ENCODE data around the gene CCNJL. TPM values are rescaled to one million over a fixed set of nuclear protein-coding genes. Genes with fewer than 3 reads are reported as not detected.

Gene CCNJL
- total and polyA plus RNA-seq, 4 donors: 0.07 to 0.84 (median 0.63) TPM

DNA sequence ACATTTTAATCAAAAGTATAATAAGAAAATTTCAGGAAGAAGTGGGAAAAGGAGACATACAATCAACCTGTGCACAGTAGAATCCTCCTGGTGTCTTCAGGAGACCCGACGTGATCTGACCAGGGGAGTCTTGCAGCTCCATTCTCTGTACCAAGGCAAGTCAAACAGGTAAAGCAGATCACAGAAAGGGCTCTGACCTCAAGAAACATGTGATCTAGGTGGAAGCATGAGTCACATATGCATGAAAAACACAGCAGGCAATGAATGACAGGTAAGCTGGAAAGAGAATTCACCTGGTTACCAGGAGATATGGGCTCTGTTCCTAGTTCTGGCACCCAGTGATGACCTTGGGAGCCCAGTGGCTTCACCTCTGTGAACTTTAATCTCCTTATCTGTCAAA lies 102.4 kb downstream of the CCNJL start:
- DNase-seq (ENCODE audit: low spot score): no peak
- no peaks in the 10 kb centered on the region for H3K4me1 ChIP-seq (ENCODE audit: control insufficient read depth in 4 of 4, insufficient read depth in 4 of 4, low read length in 3 of 4)
- WGBS: 74% methylated on average over 2 of the region's 2 CpGs

DNA sequence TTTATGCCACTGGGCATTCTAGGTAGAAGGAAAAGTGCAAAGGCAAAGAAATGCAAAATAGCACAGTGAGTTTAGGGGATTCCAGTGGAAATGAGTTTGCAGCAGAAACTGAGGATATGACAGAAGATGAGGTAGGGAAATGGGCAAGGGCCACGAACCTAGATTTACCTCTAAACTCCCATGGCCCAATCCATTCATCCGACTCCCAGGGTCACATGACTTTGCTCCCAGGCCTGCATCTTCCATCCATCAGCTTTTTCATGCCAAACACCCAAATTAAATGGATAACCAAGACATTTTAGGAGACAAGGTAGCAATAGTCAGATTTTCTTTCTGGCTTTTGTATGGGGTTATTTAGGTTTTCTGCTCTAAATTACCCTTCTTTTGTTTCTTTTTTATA lies 105.3 kb downstream of the CCNJL start:
- no peaks in the 10 kb centered on the region for H3K9me3 ChIP-seq (ENCODE audit: control insufficient read depth in 4 of 4, low read length in 3 of 4)
- H3K36me3 ChIP-seq (ENCODE audit: control insufficient read depth in 4 of 4, insufficient read depth in 3 of 4, low read depth in 1 of 4, low read length in 3 of 4): no peaks in the 10 kb centered on the region
- no peak overlapping the region for H3K27ac ChIP-seq (ENCODE audit: low read depth in 1 of 2, low read length in 2 of 2)
- DNase-seq (ENCODE audit: low spot score): no peak
- H3K9ac ChIP-seq (ENCODE audit: low read depth in 1 of 2, low read length in 2 of 2): no peak overlapping the region
- H3K27me3 ChIP-seq (ENCODE audit: control insufficient read depth in 4 of 4, insufficient read depth in 4 of 4, low read length in 3 of 4): no peaks in the 10 kb centered on the region
- TF ChIP-seq FOXA1 (IDR thresholded peaks at IDR 0.05) (no peak), TAF1 (conservative IDR thresholded peaks at IDR 0.05) (no peak)
- H3K4me3 ChIP-seq (ENCODE audit: low read depth in 1 of 3, low read length in 3 of 3): no peak overlapping the region
- WGBS: 74% methylated on average over 2 of the region's 2 CpGs
- H3K4me1 ChIP-seq (ENCODE audit: control insufficient read depth in 4 of 4, insufficient read depth in 4 of 4, low read length in 3 of 4): no peaks in the 10 kb centered on the region

More for the DNA sequence above, 102.4 kb downstream of the CCNJL start:
- H3K27me3 ChIP-seq (ENCODE audit: control insufficient read depth in 4 of 4, insufficient read depth in 4 of 4, low read length in 3 of 4): no peaks in the 10 kb centered on the region
- no peaks in the 10 kb centered on the region for H3K36me3 ChIP-seq (ENCODE audit: control insufficient read depth in 4 of 4, insufficient read depth in 3 of 4, low read depth in 1 of 4, low read length in 3 of 4)
- no peak overlapping the region for H3K9ac ChIP-seq (ENCODE audit: low read depth in 1 of 2, low read length in 2 of 2)
- no peak overlapping the region for H3K4me3 ChIP-seq (ENCODE audit: low read depth in 1 of 3, low read length in 3 of 3)
- H3K9me3 ChIP-seq (ENCODE audit: control insufficient read depth in 4 of 4, low read length in 3 of 4): no peaks in the 10 kb centered on the region
- H3K27ac ChIP-seq (ENCODE audit: low read depth in 1 of 2, low read length in 2 of 2): no peak overlapping the region
- TF ChIP-seq, protein P1, sequence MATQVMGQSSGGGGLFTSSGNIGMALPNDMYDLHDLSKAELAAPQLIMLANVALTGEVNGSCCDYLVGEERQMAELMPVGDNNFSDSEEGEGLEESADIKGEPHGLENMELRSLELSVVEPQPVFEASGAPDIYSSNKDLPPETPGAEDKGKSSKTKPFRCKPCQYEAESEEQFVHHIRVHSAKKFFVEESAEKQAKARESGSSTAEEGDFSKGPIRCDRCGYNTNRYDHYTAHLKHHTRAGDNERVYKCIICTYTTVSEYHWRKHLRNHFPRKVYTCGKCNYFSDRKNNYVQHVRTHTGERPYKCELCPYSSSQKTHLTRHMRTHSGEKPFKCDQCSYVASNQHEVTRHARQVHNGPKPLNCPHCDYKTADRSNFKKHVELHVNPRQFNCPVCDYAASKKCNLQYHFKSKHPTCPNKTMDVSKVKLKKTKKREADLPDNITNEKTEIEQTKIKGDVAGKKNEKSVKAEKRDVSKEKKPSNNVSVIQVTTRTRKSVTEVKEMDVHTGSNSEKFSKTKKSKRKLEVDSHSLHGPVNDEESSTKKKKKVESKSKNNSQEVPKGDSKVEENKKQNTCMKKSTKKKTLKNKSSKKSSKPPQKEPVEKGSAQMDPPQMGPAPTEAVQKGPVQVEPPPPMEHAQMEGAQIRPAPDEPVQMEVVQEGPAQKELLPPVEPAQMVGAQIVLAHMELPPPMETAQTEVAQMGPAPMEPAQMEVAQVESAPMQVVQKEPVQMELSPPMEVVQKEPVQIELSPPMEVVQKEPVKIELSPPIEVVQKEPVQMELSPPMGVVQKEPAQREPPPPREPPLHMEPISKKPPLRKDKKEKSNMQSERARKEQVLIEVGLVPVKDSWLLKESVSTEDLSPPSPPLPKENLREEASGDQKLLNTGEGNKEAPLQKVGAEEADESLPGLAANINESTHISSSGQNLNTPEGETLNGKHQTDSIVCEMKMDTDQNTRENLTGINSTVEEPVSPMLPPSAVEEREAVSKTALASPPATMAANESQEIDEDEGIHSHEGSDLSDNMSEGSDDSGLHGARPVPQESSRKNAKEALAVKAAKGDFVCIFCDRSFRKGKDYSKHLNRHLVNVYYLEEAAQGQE (IDR thresholded peaks at IDR 0.05): no peak
- TF ChIP-seq, protein P2, sequence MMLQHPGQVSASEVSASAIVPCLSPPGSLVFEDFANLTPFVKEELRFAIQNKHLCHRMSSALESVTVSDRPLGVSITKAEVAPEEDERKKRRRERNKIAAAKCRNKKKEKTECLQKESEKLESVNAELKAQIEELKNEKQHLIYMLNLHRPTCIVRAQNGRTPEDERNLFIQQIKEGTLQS (IDR thresholded peaks at IDR 0.05): no peak
- TF ChIP-seq YY1 (IDR thresholded peaks at IDR 0.05) (no peak), EGR1 (IDR thresholded peaks at IDR 0.05; ENCODE audit: low read depth in 2 of 2) (no peak)

Small RNAs within 50 kb of the gene (small RNA-seq; reads per million reads assigned to genes)
- gene AC112191.3: not detected

Other genes starting within 250 kb of the CCNJL start
- 10 to 100 TPM; 11.7 to 14.6 TPM for gene PWWP2A, start 193.1 kb downstream of the CCNJL start, total RNA-seq
- gene PWWP2A, start 193.1 kb downstream of the CCNJL start, polyA plus RNA-seq: 1 to 10 TPM; 4.8 TPM
- not detected for gene FABP6, start 83.1 kb downstream of the CCNJL start, total RNA-seq
- not detected for gene FABP6, start 83.1 kb downstream of the CCNJL start, polyA plus RNA-seq
- under 1 TPM; 0.17 to 0.37 TPM for gene C1QTNF2, start 58.1 kb upstream of the CCNJL start, total RNA-seq
- under 1 TPM; 0.18 to 0.28 TPM for gene C1QTNF2, start 58.1 kb upstream of the CCNJL start, polyA plus RNA-seq
- gene FAM200C, start 87.5 kb upstream of the CCNJL start, total RNA-seq: 1 to 10 TPM; 2.0 to 2.9 TPM
- gene FAM200C, start 87.5 kb upstream of the CCNJL start, polyA plus RNA-seq: under 1 TPM; 0.57 to 0.60 TPM
- gene SLU7, start 106.5 kb upstream of the CCNJL start, total RNA-seq: 10 to 100 TPM; 18.2 to 21.8 TPM
- 10 to 100 TPM in 1 of 2 donors, 1 to 10 TPM in 1; 7.1 to 17.0 TPM for gene SLU7, start 106.5 kb upstream of the CCNJL start, polyA plus RNA-seq
- gene PTTG1, start 109.3 kb upstream of the CCNJL start, total RNA-seq: 10 to 100 TPM in 1 of 2 donors, under 1 TPM in 1; 0.75 to 84.0 TPM
- 1 to 10 TPM; 5.5 to 5.6 TPM for gene PTTG1, start 109.3 kb upstream of the CCNJL start, polyA plus RNA-seq

Data from liver (tissue), 10 donors.